Calu3 (cell line): Measurements from ENCODE around the gene TAF1. TPM values are rescaled to one million over a fixed set of nuclear protein-coding genes. Genes with fewer than 3 reads are reported as not detected.
"Not testable (repeated sequence)": the region's sequence is repeated elsewhere in the genome, so short reads cannot be mapped to it uniquely, and the experiment has no call there.

Experiments used
- BruUV-seq: library from RNA; stranded (reverse); fragments of 400-500 nt; replicated peaks from 2 replicates; lab custom pipeline; 2021; lab: Mats Ljungman, UMichigan
- CTCF ChIA-PET: fragments of 300-600 bp; sonication (Branson Sonifier 250); formaldehyde crosslinking; loops from one replicate; lab custom pipeline; 2022; ENCODE audit warnings: antibody characterized with exemption; lab: Charles Lee
- DNase-seq: peaks from one replicate; pipeline ENCODE4 v3.0.0; 2022
- H3K27ac Mint-ChIP-seq: one replicate; pipeline ENCODE4 v1.8.0; 2022; ENCODE audit warnings: mixed read lengths; ENCODE audit not compliant: unreplicated experiment
- H3K27me3 Mint-ChIP-seq: one replicate; pipeline ENCODE4 v1.8.0; 2022; ENCODE audit warnings: mixed read lengths; ENCODE audit not compliant: unreplicated experiment
- H3K36me3 Mint-ChIP-seq: one replicate; pipeline ENCODE4 v1.8.0; 2022; ENCODE audit warnings: mild to moderate bottlenecking, moderate library complexity, mixed read lengths; ENCODE audit not compliant: insufficient read depth, unreplicated experiment
- H3K4me1 Mint-ChIP-seq: one replicate; pipeline ENCODE4 v1.8.0; 2022; ENCODE audit warnings: mild to moderate bottlenecking, low read depth, mixed read lengths; ENCODE audit not compliant: unreplicated experiment
- H3K4me3 Mint-ChIP-seq: one replicate; pipeline ENCODE4 v1.8.0; 2022; ENCODE audit warnings: mild to moderate bottlenecking, low read depth, moderate library complexity, mixed read lengths; ENCODE audit not compliant: unreplicated experiment
- H3K9me3 Mint-ChIP-seq: one replicate; pipeline ENCODE4 v1.8.0; 2022; ENCODE audit warnings: low read depth, mixed read lengths; ENCODE audit not compliant: unreplicated experiment
- intact Hi-C: fragments of 100-400 bp; cut with micrococcal nuclease; formaldehyde crosslinking; loops from one replicate; pipeline ENCODE4 v1.10.0; 2022; ENCODE audit not compliant: unreplicated experiment
- total RNA-seq: library from RNA; stranded (reverse); gene quantifications from 2 replicates; pipeline ENCODE4 v1.2.3, GENCODE V29; 2022
- TF ChIP-seq, protein P1 (sequence below): fragments of 200-600 bp; IDR thresholded peaks from one replicate; pipeline ENCODE4 v1.8.0; 2022; ENCODE audit warnings: antibody characterized with exemption; ENCODE audit not compliant: unreplicated experiment

Gene TAF1
- total RNA-seq, 1 experiment from 2014 or later: 54.9 TPM

DNA sequence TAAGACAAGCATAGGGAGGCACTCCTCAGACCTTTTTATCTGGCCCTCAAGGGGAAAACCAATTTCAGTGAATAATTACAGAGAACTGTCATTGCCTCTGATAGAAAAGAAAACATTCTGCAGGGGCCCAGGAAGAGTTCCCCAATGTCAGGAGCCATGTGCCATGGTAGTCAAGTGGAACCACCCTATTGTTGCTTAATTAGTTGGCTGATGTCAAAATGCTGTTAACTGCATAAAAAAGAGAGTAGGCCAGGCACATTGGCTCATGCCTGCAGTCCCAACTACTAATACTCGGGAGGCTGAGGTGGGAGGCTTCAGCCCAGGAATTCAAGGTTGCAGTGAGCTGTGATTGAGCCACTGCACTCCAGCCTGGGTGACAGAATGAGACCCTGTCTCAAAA lies 138.2 kb downstream of the TAF1 start:
- DNase-seq: no peak
- Mint-ChIP-seq H3K27me3 (no peaks in the 10 kb centered on the region), H3K27ac (no peak overlapping the region), H3K9me3 (no peaks in the 10 kb centered on the region), H3K4me3 (no peak overlapping the region), H3K4me1 (no peaks in the 10 kb centered on the region), H3K36me3 (no peaks in the 10 kb centered on the region)
- no TSS peak for BruUV-seq
- CTCF ChIA-PET: no interaction called here
- intact Hi-C loops: no loop called here
- TF ChIP-seq, protein P1, sequence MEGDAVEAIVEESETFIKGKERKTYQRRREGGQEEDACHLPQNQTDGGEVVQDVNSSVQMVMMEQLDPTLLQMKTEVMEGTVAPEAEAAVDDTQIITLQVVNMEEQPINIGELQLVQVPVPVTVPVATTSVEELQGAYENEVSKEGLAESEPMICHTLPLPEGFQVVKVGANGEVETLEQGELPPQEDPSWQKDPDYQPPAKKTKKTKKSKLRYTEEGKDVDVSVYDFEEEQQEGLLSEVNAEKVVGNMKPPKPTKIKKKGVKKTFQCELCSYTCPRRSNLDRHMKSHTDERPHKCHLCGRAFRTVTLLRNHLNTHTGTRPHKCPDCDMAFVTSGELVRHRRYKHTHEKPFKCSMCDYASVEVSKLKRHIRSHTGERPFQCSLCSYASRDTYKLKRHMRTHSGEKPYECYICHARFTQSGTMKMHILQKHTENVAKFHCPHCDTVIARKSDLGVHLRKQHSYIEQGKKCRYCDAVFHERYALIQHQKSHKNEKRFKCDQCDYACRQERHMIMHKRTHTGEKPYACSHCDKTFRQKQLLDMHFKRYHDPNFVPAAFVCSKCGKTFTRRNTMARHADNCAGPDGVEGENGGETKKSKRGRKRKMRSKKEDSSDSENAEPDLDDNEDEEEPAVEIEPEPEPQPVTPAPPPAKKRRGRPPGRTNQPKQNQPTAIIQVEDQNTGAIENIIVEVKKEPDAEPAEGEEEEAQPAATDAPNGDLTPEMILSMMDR: no peak

DNA sequence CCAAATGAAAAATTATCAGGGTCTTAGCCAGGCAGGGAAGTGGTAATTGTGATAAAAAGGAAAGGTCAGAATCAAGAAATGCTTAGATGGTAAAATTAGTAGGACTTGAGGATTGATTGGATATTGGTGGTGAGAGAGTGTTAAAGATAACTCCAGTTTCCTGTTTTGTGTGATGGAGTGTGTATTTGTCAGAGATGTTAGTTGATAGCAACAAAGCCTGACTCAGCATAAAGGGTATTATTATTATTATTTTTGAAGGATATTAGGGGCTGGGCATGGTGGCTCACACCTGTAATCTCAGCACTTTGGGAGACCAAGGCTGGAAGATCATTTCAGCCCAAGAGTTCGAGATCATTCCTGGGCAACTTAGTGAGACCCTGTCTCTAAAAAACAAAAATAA lies 143.1 kb downstream of the TAF1 start:
- Mint-ChIP-seq H3K9me3 (peaks cover 3% of the 10 kb centered on the region), H3K27ac (no peak overlapping the region), H3K27me3 (no peaks in the 10 kb centered on the region), H3K4me3 (no peak overlapping the region), H3K36me3 (no peaks in the 10 kb centered on the region), H3K4me1 (no peaks in the 10 kb centered on the region)
- no TSS peak for BruUV-seq
- TF ChIP-seq, protein P1: no peak
- CTCF ChIA-PET: interaction anchor here (0.7 kb wide), 1 partner anchor 113 kb away, joined by 5 read pairs; no protein-coding TSS in a partner anchor
- no peak for DNase-seq
- intact Hi-C loops: no loop called here

DNA sequence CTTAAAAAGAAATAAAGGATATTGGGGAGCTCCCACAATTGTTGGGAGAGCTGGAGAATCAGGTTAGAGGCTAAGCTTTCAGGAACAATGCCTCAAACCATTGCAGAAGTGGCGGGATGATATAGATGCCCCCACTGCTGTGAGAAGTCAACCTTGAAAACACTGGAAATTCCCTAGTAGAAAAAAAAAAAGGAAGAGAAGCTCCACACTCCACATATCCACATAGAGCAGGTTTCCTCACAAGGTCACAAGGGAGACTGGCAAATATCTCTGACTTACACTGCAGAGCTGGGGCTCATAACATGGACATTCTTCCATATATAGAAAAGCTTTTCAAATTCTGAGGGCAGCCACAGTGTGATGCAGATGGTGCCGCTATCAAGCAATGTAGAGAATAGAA lies 144.0 kb downstream of the TAF1 start:
- Mint-ChIP-seq H3K27me3 (no peaks in the 10 kb centered on the region), H3K4me1 (no peaks in the 10 kb centered on the region), H3K27ac (no peak overlapping the region), H3K9me3 (peaks cover 3% of the 10 kb centered on the region), H3K4me3 (no peak overlapping the region), H3K36me3 (no peaks in the 10 kb centered on the region)
- TF ChIP-seq, protein P1: no peak
- CTCF ChIA-PET: interaction anchor here (0.6 to 1.2 kb wide), 2 partner anchors 26 to 729 kb away, joined by 3 read pairs; partner anchors contain the start of gene ERCC6L
- intact Hi-C loops: no loop called here
- no peak for DNase-seq
- no TSS peak for BruUV-seq

DNA sequence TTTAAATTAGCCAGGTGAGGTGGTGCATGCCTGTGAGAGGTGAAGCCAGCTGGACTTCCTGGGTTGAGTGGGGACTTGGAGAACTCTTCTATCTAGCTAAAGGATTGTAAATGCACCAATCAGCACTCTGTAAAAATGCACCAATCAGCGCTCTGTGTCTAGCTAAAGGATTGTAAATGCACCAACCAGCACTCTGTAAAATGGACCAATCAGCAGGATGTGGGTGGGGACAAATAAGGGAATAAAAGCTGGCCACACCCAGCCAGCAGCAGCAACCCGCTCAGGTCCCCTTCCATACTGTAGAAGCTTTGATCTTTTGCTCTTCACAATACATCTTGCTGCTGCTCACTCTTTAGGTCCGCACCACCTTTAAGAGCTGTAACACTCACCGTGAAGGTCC lies 147.6 kb downstream of the TAF1 start:
- not testable (repeated sequence) for DNase-seq

DNA sequence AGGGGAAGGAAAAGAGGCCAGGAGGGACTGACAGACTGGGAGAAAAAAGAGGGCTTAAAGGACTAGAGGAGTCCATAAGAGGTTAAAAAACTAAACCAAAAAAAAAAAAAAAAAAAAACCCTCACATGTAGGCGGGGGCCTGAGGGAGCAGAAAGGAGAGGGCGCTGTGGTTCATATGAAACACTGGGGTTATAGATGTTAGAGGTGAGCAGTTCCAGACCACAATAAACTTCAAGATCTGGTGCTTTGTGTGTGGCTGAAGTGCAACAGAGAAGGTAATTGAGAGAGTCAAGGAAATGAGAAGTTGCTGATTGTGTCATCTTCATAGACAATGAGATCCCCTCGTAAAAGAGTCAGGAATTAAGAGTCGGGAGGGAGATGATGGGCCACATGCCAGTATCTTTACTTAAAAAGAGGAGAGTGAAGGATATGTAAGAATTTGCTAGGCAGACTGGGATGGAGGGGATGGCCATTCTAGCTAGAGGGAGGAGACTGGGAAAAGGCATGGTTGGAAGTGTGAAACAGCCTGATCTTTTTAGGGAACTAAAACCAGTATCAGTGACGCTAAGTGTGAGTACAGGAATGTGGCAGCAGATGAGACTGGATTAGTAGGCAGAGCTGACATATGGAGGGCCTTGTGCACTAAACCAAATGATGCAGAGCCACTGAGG lies 148.3 kb downstream of the TAF1 start:
- TF ChIP-seq, protein P1: no peak

More for the DNA sequence above, 147.6 kb downstream of the TAF1 start:
- H3K4me1 Mint-ChIP-seq, H3K9me3 Mint-ChIP-seq, intact Hi-C loops, BruUV-seq, H3K36me3 Mint-ChIP-seq, H3K27ac Mint-ChIP-seq, H3K27me3 Mint-ChIP-seq, CTCF ChIA-PET, H3K4me3 Mint-ChIP-seq: not testable (repeated sequence)

More for the DNA sequence above, 148.3 kb downstream of the TAF1 start:
- Mint-ChIP-seq H3K9me3 (peaks cover 3% of the 10 kb centered on the region), H3K4me1 (no peaks in the 10 kb centered on the region), H3K27me3 (no peaks in the 10 kb centered on the region), H3K27ac (no peak overlapping the region), H3K4me3 (no peak overlapping the region), H3K36me3 (no peaks in the 10 kb centered on the region)
- BruUV-seq: no TSS peak
- CTCF ChIA-PET: no interaction called here
- intact Hi-C loops: no loop called here
- DNase-seq: no peak
